Measurements from ENCODE around the gene EVI5L. TPM values are rescaled to one million over a fixed set of nuclear protein-coding genes. Genes with fewer than 3 reads are reported as not detected.

EVI5L gene
- total and polyA plus RNA-seq, 2 donors (not counting 3 experiments of a cell fraction or from before 2014, with no cell fraction given), result 11.9 to 13.5 TPM

DNA sequence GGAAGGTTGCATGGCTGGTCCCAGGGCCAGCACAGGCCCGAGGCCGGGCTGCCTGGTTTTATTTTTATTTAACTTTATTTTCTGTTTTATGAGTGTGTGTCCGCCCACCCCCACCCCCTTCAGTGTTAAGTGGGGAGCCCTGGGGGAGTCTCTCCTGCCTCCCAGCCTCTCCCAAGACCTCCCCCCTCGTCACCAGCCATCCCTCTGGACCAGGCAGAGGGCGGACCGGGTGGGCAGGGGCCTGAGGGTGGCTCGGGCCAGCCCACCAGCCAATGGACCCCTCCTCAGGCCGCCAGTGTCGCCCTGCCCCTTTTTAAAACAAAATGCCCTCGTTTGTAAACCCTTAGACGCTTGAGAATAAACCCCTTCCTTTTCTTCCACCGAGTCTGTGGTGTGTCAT lies 84.1 kb downstream of the EVI5L start:
- no peak for TF ChIP-seq POLR2AphosphoS5 (IDR thresholded peaks at IDR 0.05; ENCODE audit: insufficient read depth, low read depth, low read length)
- TF ChIP-seq EZH2 (IDR thresholded peaks at IDR 0.05; ENCODE audit: borderline replicate concordance, low read depth, low read length, severe bottlenecking), result no peak
- TF ChIP-seq JUN (IDR thresholded peaks at IDR 0.05; ENCODE audit: borderline replicate concordance, insufficient read depth, insufficient read length, low read depth), result no peak
- no peak for TF ChIP-seq POLR2A (IDR thresholded peaks at IDR 0.05; ENCODE audit: low read depth, low read length)
- TF ChIP-seq, protein P1, sequence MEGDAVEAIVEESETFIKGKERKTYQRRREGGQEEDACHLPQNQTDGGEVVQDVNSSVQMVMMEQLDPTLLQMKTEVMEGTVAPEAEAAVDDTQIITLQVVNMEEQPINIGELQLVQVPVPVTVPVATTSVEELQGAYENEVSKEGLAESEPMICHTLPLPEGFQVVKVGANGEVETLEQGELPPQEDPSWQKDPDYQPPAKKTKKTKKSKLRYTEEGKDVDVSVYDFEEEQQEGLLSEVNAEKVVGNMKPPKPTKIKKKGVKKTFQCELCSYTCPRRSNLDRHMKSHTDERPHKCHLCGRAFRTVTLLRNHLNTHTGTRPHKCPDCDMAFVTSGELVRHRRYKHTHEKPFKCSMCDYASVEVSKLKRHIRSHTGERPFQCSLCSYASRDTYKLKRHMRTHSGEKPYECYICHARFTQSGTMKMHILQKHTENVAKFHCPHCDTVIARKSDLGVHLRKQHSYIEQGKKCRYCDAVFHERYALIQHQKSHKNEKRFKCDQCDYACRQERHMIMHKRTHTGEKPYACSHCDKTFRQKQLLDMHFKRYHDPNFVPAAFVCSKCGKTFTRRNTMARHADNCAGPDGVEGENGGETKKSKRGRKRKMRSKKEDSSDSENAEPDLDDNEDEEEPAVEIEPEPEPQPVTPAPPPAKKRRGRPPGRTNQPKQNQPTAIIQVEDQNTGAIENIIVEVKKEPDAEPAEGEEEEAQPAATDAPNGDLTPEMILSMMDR (IDR thresholded peaks at IDR 0.05; ENCODE audit: extremely low read depth in 1 of 2, insufficient read depth in 1 of 2, low read depth in 1 of 2, low read length in 2 of 2), result no peak
- no peak for TF ChIP-seq FOS (IDR thresholded peaks at IDR 0.05; ENCODE audit: borderline replicate concordance, insufficient read depth, low read length)
- TF ChIP-seq, protein P2, sequence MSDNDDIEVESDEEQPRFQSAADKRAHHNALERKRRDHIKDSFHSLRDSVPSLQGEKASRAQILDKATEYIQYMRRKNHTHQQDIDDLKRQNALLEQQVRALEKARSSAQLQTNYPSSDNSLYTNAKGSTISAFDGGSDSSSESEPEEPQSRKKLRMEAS (IDR thresholded peaks at IDR 0.05; ENCODE audit: insufficient read depth, insufficient read length), result no peak
- TF ChIP-seq GATA2 (IDR thresholded peaks at IDR 0.05; ENCODE audit: insufficient read depth, insufficient read length, low read depth, low read length), result no peak
- no peak for TF ChIP-seq MYC (IDR thresholded peaks at IDR 0.05; ENCODE audit: low read depth, low read length)
- Histone ChIP-seq H3K79me2 (ENCODE audit: control insufficient read depth, insufficient read depth, low read length) (no peaks in the 10 kb centered on the region), H3K4me2 (ENCODE audit: insufficient read depth, low read length) (no peak overlapping the region), H3K27me3 (ENCODE audit: control insufficient read depth in 2 of 2, insufficient read depth in 2 of 2, low read length in 2 of 2) (peaks cover 18 to 31% of the 10 kb centered on the region in 2 experiments), H2AFZ (ENCODE audit: low read depth, low read length) (no peak overlapping the region), H4K20me1 (replicated peaks; ENCODE audit: control insufficient read depth, extremely low read depth, insufficient read depth, low read length) (no peaks in the 10 kb centered on the region), H3K9me1 (replicated peaks; ENCODE audit: control insufficient read depth, extremely low read depth, insufficient read depth, low read length) (no peaks in the 10 kb centered on the region), H3K27ac (ENCODE audit: insufficient read depth, low read depth, low read length) (no peak overlapping the region), H3K36me3 (ENCODE audit: control insufficient read depth in 2 of 2, extremely low read depth in 1 of 2, insufficient read depth in 2 of 2, low read length in 2 of 2) (peaks cover 0 to 21% of the 10 kb centered on the region in 2 experiments), H3K4me1 (ENCODE audit: control insufficient read depth, extremely low read depth, insufficient read depth, low read length) (peaks cover 6% of the 10 kb centered on the region), H3K4me3 (replicated peaks in 1 of 3; ENCODE audit: insufficient read depth in 1 of 3, low read depth in 1 of 3, low read length in 3 of 3) (no peak overlapping the region), H3K9ac (replicated peaks; ENCODE audit: extremely low read depth, insufficient read depth, low read length) (no peak overlapping the region), H3K9me3 (replicated peaks; ENCODE audit: control insufficient read depth, insufficient read depth, low read length) (no peaks in the 10 kb centered on the region)
- DNase-seq (ENCODE audit: low read depth, low spot score) (no peak), FAIRE-seq (no peak)
- ChIA-PET CTCF (no interaction called here), POLR2A (no interaction called here)
- dilution Hi-C loops (cut with MboI; ENCODE audit: extremely low pct_ligation_motif_present, low sequenced_read_pairs) (no loop called here), intact Hi-C loops (cut with micrococcal nuclease) (no loop called here)
- TSS peak; percentile 58 for BruUV-seq (replicated peaks)

Other genes with a start within 250 kb of the EVI5L start
- gene CAMSAP3, start 234.4 kb upstream of the EVI5L start, total RNA-seq, result 0.16 and 0.22 TPM in 2 replicates
- gene CAMSAP3, start 234.4 kb upstream of the EVI5L start, polyA plus RNA-seq, result 0.11 TPM in 2 replicates
- gene XAB2, start 200.7 kb upstream of the EVI5L start, total RNA-seq, result 37.0 and 37.3 TPM in 2 replicates
- 47.6 and 51.6 TPM in 2 replicates for gene XAB2, start 200.7 kb upstream of the EVI5L start, polyA plus RNA-seq
- gene PET100, start 200.4 kb upstream of the EVI5L start, total RNA-seq, result 162 and 172 TPM in 2 replicates
- gene PET100, start 200.4 kb upstream of the EVI5L start, polyA plus RNA-seq, result 55.0 and 59.0 TPM in 2 replicates
- gene PCP2, start 196.5 kb upstream of the EVI5L start, total RNA-seq, result not detected in 2 replicates
- gene PCP2, start 196.5 kb upstream of the EVI5L start, polyA plus RNA-seq, result not detected in 2 replicates
- 70.0 and 87.6 TPM in 2 replicates for gene STXBP2, start 193.1 kb upstream of the EVI5L start, total RNA-seq
- 104 and 105 TPM in 2 replicates for gene STXBP2, start 193.1 kb upstream of the EVI5L start, polyA plus RNA-seq
- not detected in 2 replicates for gene RETN, start 161.2 kb upstream of the EVI5L start, total RNA-seq
- gene RETN, start 161.2 kb upstream of the EVI5L start, polyA plus RNA-seq, result not detected in 2 replicates
- gene MCEMP1, start 153.1 kb upstream of the EVI5L start, total RNA-seq, result not detected in 2 replicates
- not detected in 2 replicates for gene MCEMP1, start 153.1 kb upstream of the EVI5L start, polyA plus RNA-seq
- 148 and 172 TPM in 2 replicates for gene TRAPPC5, start 149.4 kb upstream of the EVI5L start, total RNA-seq
- 114 and 212 TPM in 2 replicates for gene TRAPPC5, start 149.4 kb upstream of the EVI5L start, polyA plus RNA-seq
- not detected in 2 replicates for gene FCER2, start 128.1 kb upstream of the EVI5L start, total RNA-seq
- not detected in 2 replicates for gene FCER2, start 128.1 kb upstream of the EVI5L start, polyA plus RNA-seq
- not detected in 2 replicates for gene CLEC4G, start 98.1 kb upstream of the EVI5L start, total RNA-seq
- gene CLEC4G, start 98.1 kb upstream of the EVI5L start, polyA plus RNA-seq, result not detected in 2 replicates
- not detected in 2 replicates for gene CD209, start 82.7 kb upstream of the EVI5L start, total RNA-seq
- gene CD209, start 82.7 kb upstream of the EVI5L start, polyA plus RNA-seq, result not detected in 2 replicates
- gene CLEC4M, start 67.0 kb upstream of the EVI5L start, total RNA-seq, result 0.23 and 0.46 TPM in 2 replicates
- gene CLEC4M, start 67.0 kb upstream of the EVI5L start, polyA plus RNA-seq, result 1.0 and 1.1 TPM in 2 replicates
- gene PRR36, start 44.2 kb downstream of the EVI5L start, total RNA-seq, result not detected in 2 replicates
- gene PRR36, start 44.2 kb downstream of the EVI5L start, polyA plus RNA-seq, result 0.05 TPM in 1 of 2 replicates, not detected in the other
- 1.6 and 1.8 TPM in 2 replicates for gene LRRC8E, start 58.3 kb downstream of the EVI5L start, total RNA-seq
- gene LRRC8E, start 58.3 kb downstream of the EVI5L start, polyA plus RNA-seq, result 1.1 and 1.3 TPM in 2 replicates
- 31.6 and 36.0 TPM in 2 replicates for gene MAP2K7, start 73.7 kb downstream of the EVI5L start, total RNA-seq
- gene MAP2K7, start 73.7 kb downstream of the EVI5L start, polyA plus RNA-seq, result 13.8 and 14.0 TPM in 2 replicates
- gene TGFBR3L, start 84.6 kb downstream of the EVI5L start, total RNA-seq, result 1.2 TPM in 1 of 2 replicates, not detected in the other
- 0.35 and 0.81 TPM in 2 replicates for gene TGFBR3L, start 84.6 kb downstream of the EVI5L start, polyA plus RNA-seq
- 23.7 and 29.2 TPM in 2 replicates for gene SNAPC2, start 90.1 kb downstream of the EVI5L start, total RNA-seq
- 25.8 and 33.0 TPM in 2 replicates for gene SNAPC2, start 90.1 kb downstream of the EVI5L start, polyA plus RNA-seq
- 27.6 and 31.1 TPM in 2 replicates for gene CTXN1, start 95.9 kb downstream of the EVI5L start, total RNA-seq
- 16.0 and 25.6 TPM in 2 replicates for gene CTXN1, start 95.9 kb downstream of the EVI5L start, polyA plus RNA-seq
- gene TIMM44, start 113.4 kb downstream of the EVI5L start, total RNA-seq, result 61.5 and 62.9 TPM in 2 replicates
- 64.3 and 82.5 TPM in 2 replicates for gene TIMM44, start 113.4 kb downstream of the EVI5L start, polyA plus RNA-seq
- 124 and 134 TPM in 2 replicates for gene ELAVL1, start 175.4 kb downstream of the EVI5L start, total RNA-seq
- 40.6 and 46.8 TPM in 2 replicates for gene ELAVL1, start 175.4 kb downstream of the EVI5L start, polyA plus RNA-seq
- not detected in 2 replicates for gene CCL25, start 222.5 kb downstream of the EVI5L start, total RNA-seq
- gene CCL25, start 222.5 kb downstream of the EVI5L start, polyA plus RNA-seq, result not detected in 2 replicates

Data from endothelial cell of umbilical vein (primary cell).